PFSK-1 (cell line): ENCODE results near the gene CNGA2.

Experiments used
- POLR2AphosphoS5 ChIP-seq: IDR thresholded peaks from 2 replicates; pipeline ENCODE4 v1.6.1; 2012; ENCODE audit warnings: low read depth, mild to moderate bottlenecking, control low read depth, low read length, moderate library complexity
- TAF1 ChIP-seq: IDR thresholded peaks from 2 replicates; pipeline ENCODE4 v1.6.1; 2012; ENCODE audit warnings: low read length, control low read depth, borderline replicate concordance; ENCODE audit not compliant: insufficient read depth

- TF ChIP-seq POLR2AphosphoS5 (no peak), TAF1 (no peak)
Observed at GRCh38 chrX:151746502-151746901, 12.0 kb downstream of the CNGA2 start.
